Measurements from ENCODE around the gene PLA2G12A.

PLA2G12A gene

DNA sequence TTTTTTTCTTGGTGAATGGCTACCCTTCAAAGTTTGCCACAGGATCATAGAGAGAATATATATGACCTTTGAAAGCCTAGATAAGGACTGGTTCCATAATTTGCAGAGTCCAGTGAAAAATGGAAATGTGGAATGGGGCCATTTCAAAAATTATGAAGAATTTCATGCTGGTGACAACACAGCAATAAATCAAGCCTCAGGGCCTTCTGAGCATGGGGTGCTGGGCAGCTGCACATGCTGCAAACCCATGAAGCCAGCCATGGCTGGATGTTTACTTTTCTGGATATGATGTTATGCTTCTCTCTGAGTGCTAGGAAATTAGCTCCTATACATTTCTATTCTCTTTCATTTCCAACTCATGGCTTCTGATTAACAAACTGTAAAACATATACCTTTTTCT, 16.0 kb upstream of the PLA2G12A start (continued):
- TF ChIP-seq, protein P1, sequence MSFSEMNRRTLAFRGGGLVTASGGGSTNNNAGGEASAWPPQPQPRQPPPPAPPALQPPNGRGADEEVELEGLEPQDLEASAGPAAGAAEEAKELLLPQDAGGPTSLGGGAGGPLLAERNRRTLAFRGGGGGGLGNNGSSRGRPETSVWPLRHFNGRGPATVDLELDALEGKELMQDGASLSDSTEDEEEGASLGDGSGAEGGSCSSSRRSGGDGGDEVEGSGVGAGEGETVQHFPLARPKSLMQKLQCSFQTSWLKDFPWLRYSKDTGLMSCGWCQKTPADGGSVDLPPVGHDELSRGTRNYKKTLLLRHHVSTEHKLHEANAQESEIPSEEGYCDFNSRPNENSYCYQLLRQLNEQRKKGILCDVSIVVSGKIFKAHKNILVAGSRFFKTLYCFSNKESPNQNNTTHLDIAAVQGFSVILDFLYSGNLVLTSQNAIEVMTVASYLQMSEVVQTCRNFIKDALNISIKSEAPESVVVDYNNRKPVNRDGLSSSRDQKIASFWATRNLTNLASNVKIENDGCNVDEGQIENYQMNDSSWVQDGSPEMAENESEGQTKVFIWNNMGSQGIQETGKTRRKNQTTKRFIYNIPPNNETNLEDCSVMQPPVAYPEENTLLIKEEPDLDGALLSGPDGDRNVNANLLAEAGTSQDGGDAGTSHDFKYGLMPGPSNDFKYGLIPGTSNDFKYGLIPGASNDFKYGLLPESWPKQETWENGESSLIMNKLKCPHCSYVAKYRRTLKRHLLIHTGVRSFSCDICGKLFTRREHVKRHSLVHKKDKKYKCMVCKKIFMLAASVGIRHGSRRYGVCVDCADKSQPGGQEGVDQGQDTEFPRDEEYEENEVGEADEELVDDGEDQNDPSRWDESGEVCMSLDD (tag by site-specific recombination; IDR thresholded peaks at IDR 0.05): no peak
- no peak for TF ChIP-seq ZNF423 (tag by site-specific recombination; IDR thresholded peaks at IDR 0.05)

DNA sequence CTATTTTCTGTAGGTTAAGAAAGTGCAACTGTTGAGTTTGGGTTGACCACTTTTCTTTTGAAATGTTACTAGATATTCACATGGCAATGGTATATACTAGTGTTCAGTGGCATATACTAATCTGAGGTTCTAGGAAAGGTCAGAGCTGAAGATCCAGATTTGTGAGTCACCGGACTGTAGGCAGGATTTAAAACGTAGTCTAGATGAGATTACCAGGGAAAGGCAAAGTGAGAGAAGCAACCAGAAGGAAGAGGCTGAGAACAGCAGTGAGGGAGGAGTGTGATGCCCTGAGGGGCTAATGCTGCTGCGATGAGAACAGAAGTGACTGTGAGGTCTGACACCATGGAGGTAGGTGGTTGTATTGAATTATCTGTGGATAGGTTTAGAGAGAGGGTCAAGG, 9.7 kb upstream of the PLA2G12A start:
- POLR2A ChIA-PET: no interaction called here
- Histone ChIP-seq H3K9me3 (ENCODE audit: control insufficient read depth, insufficient read depth, low read depth, low read length) (no peaks in the 10 kb centered on the region), H3K27ac (ENCODE audit: extremely low read depth, low read depth, low read length) (no peak overlapping the region), H3K4me3 (ENCODE audit: low read depth, low read length) (no peak overlapping the region), H3K36me3 (ENCODE audit: control insufficient read depth in 2 of 2, insufficient read depth in 1 of 2, low read length in 2 of 2) (no peaks in the 10 kb centered on the region), H3K4me1 (ENCODE audit: control insufficient read depth, insufficient read depth, low read length) (no peaks in the 10 kb centered on the region)
- CTCF ChIA-PET: no interaction called here
- no peak for TF ChIP-seq ZNF146 (tag by site-specific recombination; IDR thresholded peaks at IDR 0.05)
- no peak for TF ChIP-seq WT1 (tag by site-specific recombination; IDR thresholded peaks at IDR 0.05)
- TF ChIP-seq ZNF138 (tag by site-specific recombination; IDR thresholded peaks at IDR 0.05; ENCODE audit: borderline replicate concordance): no peak
- TF ChIP-seq, protein P2, sequence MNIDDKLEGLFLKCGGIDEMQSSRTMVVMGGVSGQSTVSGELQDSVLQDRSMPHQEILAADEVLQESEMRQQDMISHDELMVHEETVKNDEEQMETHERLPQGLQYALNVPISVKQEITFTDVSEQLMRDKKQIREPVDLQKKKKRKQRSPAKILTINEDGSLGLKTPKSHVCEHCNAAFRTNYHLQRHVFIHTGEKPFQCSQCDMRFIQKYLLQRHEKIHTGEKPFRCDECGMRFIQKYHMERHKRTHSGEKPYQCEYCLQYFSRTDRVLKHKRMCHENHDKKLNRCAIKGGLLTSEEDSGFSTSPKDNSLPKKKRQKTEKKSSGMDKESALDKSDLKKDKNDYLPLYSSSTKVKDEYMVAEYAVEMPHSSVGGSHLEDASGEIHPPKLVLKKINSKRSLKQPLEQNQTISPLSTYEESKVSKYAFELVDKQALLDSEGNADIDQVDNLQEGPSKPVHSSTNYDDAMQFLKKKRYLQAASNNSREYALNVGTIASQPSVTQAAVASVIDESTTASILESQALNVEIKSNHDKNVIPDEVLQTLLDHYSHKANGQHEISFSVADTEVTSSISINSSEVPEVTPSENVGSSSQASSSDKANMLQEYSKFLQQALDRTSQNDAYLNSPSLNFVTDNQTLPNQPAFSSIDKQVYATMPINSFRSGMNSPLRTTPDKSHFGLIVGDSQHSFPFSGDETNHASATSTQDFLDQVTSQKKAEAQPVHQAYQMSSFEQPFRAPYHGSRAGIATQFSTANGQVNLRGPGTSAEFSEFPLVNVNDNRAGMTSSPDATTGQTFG (tag by site-specific recombination; IDR thresholded peaks at IDR 0.05; ENCODE audit: borderline replicate concordance): no peak
- TF ChIP-seq KLF1 (tag by site-specific recombination; IDR thresholded peaks at IDR 0.05): no peak
- TF ChIP-seq ZNF426 (tag by site-specific recombination; IDR thresholded peaks at IDR 0.05): no peak
- TF ChIP-seq, protein P3, sequence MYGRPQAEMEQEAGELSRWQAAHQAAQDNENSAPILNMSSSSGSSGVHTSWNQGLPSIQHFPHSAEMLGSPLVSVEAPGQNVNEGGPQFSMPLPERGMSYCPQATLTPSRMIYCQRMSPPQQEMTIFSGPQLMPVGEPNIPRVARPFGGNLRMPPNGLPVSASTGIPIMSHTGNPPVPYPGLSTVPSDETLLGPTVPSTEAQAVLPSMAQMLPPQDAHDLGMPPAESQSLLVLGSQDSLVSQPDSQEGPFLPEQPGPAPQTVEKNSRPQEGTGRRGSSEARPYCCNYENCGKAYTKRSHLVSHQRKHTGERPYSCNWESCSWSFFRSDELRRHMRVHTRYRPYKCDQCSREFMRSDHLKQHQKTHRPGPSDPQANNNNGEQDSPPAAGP (tag by site-specific recombination; IDR thresholded peaks at IDR 0.05): no peak
- no peak for TF ChIP-seq TCF7L2 (IDR thresholded peaks at IDR 0.05; ENCODE audit: borderline replicate concordance, low read depth, low read length)
- no peak for TF ChIP-seq ZNF701 (tag by site-specific recombination; IDR thresholded peaks at IDR 0.05)

DNA sequence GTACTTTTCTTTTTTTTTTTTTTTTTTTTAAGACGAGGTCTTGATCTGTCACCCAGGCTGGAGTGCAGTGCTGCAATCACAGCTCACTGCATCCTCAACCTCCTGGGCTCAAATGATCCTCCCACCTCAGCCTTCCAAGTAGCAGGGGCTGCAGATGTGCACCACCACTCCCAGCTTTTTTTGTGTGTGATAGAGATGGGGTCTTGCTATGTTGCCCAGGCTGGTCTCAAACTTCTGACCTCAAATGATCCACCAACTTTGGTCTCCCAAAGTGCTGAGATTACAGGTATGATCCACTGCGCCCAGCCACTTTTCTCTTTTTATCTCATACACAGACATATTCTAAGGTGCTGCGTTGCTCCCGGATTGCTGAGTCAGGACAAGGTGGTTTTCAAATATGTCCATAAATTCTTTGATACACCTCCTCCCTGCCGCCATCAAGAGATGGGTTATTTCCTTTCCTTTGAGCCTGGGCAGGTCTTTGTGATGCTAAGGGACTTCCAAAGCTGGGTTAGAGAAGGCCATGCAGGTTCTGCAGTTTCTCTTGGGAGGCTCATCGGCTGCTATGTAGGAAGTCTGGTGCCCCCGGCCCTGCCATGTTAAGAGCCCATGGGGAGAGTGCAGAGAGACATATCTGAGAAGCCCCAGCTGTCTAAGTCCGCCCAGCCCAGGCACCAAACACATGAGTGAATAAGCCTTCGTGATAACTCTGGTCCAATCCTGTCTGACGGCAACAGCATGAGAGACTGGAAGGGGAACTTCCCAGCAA, 8.4 kb upstream of the PLA2G12A start:
- H3K36me3 ChIP-seq (ENCODE audit: control insufficient read depth in 2 of 2, insufficient read depth in 1 of 2, low read length in 2 of 2): no peaks in the 10 kb centered on the region
- H3K27ac ChIP-seq (ENCODE audit: extremely low read depth, low read depth, low read length): no peak overlapping the region
- TF ChIP-seq, protein P4, sequence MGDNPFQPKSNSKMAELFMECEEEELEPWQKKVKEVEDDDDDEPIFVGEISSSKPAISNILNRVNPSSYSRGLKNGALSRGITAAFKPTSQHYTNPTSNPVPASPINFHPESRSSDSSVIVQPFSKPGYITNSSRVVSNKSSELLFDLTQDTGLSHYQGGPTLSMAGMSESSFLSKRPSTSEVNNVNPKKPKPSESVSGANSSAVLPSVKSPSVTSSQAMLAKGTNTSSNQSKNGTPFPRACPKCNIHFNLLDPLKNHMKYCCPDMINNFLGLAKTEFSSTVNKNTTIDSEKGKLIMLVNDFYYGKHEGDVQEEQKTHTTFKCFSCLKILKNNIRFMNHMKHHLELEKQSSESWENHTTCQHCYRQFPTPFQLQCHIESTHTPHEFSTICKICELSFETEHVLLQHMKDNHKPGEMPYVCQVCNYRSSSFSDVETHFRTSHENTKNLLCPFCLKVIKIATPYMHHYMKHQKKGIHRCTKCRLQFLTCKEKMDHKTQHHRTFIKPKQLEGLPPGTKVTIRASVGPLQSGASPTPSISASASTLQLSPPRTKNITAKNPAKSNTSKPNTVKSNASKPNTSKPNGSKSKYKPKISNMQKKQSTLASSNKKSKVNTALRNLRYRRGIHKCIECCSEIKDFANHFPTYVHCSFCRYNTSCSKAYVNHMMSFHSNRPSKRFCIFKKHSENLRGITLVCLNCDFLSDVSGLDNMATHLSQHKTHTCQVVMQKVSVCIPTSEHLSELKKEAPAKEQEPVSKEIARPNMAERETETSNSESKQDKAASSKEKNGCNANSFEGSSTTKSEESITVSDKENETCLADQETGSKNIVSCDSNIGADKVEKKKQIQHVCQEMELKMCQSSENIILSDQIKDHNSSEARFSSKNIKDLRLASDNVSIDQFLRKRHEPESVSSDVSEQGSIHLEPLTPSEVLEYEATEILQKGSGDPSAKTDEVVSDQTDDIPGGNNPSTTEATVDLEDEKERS (tag by site-specific recombination; IDR thresholded peaks at IDR 0.05): no peak
- TF ChIP-seq ZNF791 (tag by site-specific recombination; IDR thresholded peaks at IDR 0.05) (no peak), ZNF423 (tag by site-specific recombination; IDR thresholded peaks at IDR 0.05) (no peak), ZNF654 (tag by site-specific recombination; IDR thresholded peaks at IDR 0.05; ENCODE audit: low read depth) (no peak), ZNF404 (tag by site-specific recombination; IDR thresholded peaks at IDR 0.05) (no peak), ZNF266 (tag by site-specific recombination; IDR thresholded peaks at IDR 0.05; ENCODE audit: low read depth) (no peak), GLI4 (tag by site-specific recombination; IDR thresholded peaks at IDR 0.05) (no peak), WT1 (tag by site-specific recombination; IDR thresholded peaks at IDR 0.05) (no peak), TCF7L2 (IDR thresholded peaks at IDR 0.05; ENCODE audit: borderline replicate concordance, low read depth, low read length) (no peak)
- ChIA-PET CTCF (no interaction called here), POLR2A (no interaction called here)
- no peaks in the 10 kb centered on the region for H3K9me3 ChIP-seq (ENCODE audit: control insufficient read depth, insufficient read depth, low read depth, low read length)
- no peaks in the 10 kb centered on the region for H3K4me1 ChIP-seq (ENCODE audit: control insufficient read depth, insufficient read depth, low read length)
- H3K4me3 ChIP-seq (ENCODE audit: low read depth, low read length): no peak overlapping the region

All from HEK293 (cell line).